ENCODE results near the gene AP1M2.

AP1M2 gene

DNA sequence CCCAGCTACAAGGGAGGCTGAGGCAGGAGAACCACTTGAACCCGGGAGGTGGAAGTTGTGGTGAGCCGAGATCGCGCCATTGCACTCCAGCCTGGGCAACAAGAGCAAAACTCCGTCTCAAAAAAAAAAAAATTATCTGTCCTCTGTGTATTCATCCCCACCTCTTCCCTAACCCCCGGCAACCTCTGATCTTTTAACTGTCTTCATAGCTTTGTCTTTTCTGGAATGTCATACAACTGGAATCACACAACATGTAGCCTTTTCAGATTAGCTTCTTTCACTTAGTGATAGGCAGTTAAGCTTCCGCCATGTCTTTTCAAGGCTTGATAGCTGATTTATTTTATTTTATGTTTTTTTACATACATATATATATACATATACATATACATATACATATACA, 61.5 kb downstream of the AP1M2 start:
- Mint-ChIP-seq H3K27me3 (peaks cover 4% of the 10 kb centered on the region), H3K9me3 (no peaks in the 10 kb centered on the region), H3K4me3 (no peak overlapping the region), H3K27ac (no peak overlapping the region), H3K4me1 (no peaks in the 10 kb centered on the region), H3K36me3 (no peaks in the 10 kb centered on the region)
- DNase-seq (ENCODE audit: low spot score in 2 of 2), result no peak
- ATAC-seq (ENCODE audit: low read depth), result no peak

GRCh38 chr19:10523135-10523636, 63.9 kb downstream of the AP1M2 start:
- Mint-ChIP-seq H3K4me1 (peaks cover 10% of the 10 kb centered on the region), H3K27ac (no peak overlapping the region), H3K4me3 (no peak overlapping the region), H3K9me3 (no peaks in the 10 kb centered on the region), H3K27me3 (peaks cover 17% of the 10 kb centered on the region), H3K36me3 (no peaks in the 10 kb centered on the region)
- DNase-seq (ENCODE audit: low spot score in 2 of 2), result no peak
- no peak for ATAC-seq (ENCODE audit: low read depth)
